OCI-LY3 (cell line): Measurements from ENCODE around the gene TENM4.
A peak's percentile ranks its signal among the peaks of the same experiment; 100 is the strongest.

Experiments
- EZH2phosphoT487 ChIP-seq: fragments of 200-600 bp; shearing (Covaris generic); IDR thresholded peaks from 2 replicates; pipeline ENCODE4 v1.6.1; 2018; ENCODE audit warnings: antibody characterized with exemption, mixed run types, low read depth
- TF ChIP-seq, protein P1 (sequence below): fragments of 200-600, 300-600 bp; sonication (generic); IDR thresholded peaks from 2 replicates; pipeline ENCODE4 v1.5.1; 2014; ENCODE audit warnings: antibody characterized with exemption, low read length, low read depth

GRCh38 chr11:79400717-79401330 is 40.0 kb downstream of the TENM4 start:
- TF ChIP-seq, protein P1, sequence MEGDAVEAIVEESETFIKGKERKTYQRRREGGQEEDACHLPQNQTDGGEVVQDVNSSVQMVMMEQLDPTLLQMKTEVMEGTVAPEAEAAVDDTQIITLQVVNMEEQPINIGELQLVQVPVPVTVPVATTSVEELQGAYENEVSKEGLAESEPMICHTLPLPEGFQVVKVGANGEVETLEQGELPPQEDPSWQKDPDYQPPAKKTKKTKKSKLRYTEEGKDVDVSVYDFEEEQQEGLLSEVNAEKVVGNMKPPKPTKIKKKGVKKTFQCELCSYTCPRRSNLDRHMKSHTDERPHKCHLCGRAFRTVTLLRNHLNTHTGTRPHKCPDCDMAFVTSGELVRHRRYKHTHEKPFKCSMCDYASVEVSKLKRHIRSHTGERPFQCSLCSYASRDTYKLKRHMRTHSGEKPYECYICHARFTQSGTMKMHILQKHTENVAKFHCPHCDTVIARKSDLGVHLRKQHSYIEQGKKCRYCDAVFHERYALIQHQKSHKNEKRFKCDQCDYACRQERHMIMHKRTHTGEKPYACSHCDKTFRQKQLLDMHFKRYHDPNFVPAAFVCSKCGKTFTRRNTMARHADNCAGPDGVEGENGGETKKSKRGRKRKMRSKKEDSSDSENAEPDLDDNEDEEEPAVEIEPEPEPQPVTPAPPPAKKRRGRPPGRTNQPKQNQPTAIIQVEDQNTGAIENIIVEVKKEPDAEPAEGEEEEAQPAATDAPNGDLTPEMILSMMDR = peak; percentile 96
- TF ChIP-seq EZH2phosphoT487 = no peak
